Chondrocyte (in vitro differentiated cells): ENCODE results near the gene SPOPL. TPM values are rescaled to one million over a fixed set of nuclear protein-coding genes. Genes with fewer than 3 reads are reported as not detected.
"Not testable (repeated sequence)": the region's sequence is repeated elsewhere in the genome, so short reads cannot be mapped to it uniquely, and the experiment has no call there.

Experiments
- DNase-seq: peaks from one replicate; pipeline ENCODE4 v3.0.0; 2021; ENCODE audit warnings: mixed read lengths, low spot score
- H3K27ac Mint-ChIP-seq: one replicate; pipeline ENCODE4 v1.8.0; 2021; ENCODE audit warnings: mild to moderate bottlenecking, moderate library complexity, mixed read lengths; ENCODE audit not compliant: unreplicated experiment
- H3K27me3 Mint-ChIP-seq: 2 replicates; pipeline ENCODE4 v1.8.0; 2021; ENCODE audit warnings: low read depth, mixed read lengths
- H3K36me3 Mint-ChIP-seq: 2 replicates; pipeline ENCODE4 v1.8.0; 2021; ENCODE audit warnings: low read depth, mixed read lengths
- H3K4me1 Mint-ChIP-seq: 2 replicates; pipeline ENCODE4 v1.8.0; 2021; ENCODE audit warnings: low read depth, mild to moderate bottlenecking, mixed read lengths
- H3K4me3 Mint-ChIP-seq: one replicate; pipeline ENCODE4 v1.8.0; 2021; ENCODE audit warnings: mild to moderate bottlenecking, moderate library complexity, mixed read lengths; ENCODE audit not compliant: unreplicated experiment
- H3K9me3 Mint-ChIP-seq: 2 replicates; pipeline ENCODE4 v1.8.0; 2021; ENCODE audit warnings: low read depth, mixed read lengths
- total RNA-seq: library from RNA; stranded (reverse); gene quantifications from 3 replicates; pipeline ENCODE4 v1.2.1, GENCODE V29; 2021
- TF ChIP-seq, protein P1 (sequence below): fragments of 200-600 bp; sonication (generic); IDR thresholded peaks from 2 replicates; pipeline ENCODE4 v1.5.0; 2021; ENCODE audit warnings: antibody characterized with exemption, mild to moderate bottlenecking, moderate library complexity

The SPOPL gene
- total RNA-seq, 1 donor from 2014 or later: 16.2 TPM

DNA sequence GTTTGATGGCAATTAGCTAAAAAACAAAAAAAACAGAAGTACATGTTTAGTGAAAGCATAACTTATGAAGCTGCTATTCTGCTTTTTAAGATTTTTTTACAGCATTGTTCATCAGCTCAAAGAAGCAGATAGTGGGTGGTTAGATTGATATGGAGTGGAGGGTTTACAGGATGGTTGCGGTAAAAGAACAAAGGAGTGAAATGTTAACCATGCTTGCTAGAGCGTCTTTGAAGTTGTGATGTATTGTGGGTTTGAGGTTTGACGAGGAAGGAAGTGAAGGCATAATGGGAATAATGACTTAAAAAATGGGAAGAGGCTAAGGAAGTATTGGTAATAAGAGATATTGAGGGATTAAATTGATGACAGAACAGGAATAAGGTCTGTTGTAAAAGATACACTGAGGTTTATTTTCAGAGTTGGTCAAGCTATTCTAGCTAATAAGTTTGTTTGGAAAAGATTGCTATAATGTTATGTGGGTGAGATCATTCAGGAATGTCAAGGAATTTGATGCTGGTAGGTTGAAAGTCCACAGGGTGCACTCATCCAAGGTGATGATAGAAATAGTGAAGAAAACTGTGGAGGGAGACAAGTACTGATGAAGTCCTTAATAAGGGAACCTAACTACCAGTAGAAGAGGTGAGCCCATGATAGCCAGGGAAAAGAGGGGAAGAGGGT is 14.6 kb downstream of the SPOPL start:
- peak overlapping the region; percentile 75 for H3K27ac Mint-ChIP-seq

DNA sequence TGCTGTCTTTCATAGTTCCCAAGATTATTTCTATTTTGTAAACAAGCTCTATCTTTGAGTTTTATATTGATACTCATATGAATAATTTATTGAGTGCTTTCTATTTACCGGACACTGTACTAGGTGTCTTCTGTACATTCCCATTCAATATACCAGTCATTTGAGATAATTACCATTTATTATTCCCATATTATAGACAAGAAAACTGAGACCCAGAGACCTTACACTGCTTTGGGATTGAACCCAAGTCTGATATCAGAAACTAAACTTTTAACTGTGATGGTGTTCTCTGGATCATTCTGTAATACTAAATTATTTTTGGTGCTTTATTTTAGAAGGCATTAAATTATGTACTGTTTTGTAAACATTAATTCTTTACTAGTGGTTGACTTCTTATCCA is 17.3 kb downstream of the SPOPL start:
- TF ChIP-seq, protein P1, sequence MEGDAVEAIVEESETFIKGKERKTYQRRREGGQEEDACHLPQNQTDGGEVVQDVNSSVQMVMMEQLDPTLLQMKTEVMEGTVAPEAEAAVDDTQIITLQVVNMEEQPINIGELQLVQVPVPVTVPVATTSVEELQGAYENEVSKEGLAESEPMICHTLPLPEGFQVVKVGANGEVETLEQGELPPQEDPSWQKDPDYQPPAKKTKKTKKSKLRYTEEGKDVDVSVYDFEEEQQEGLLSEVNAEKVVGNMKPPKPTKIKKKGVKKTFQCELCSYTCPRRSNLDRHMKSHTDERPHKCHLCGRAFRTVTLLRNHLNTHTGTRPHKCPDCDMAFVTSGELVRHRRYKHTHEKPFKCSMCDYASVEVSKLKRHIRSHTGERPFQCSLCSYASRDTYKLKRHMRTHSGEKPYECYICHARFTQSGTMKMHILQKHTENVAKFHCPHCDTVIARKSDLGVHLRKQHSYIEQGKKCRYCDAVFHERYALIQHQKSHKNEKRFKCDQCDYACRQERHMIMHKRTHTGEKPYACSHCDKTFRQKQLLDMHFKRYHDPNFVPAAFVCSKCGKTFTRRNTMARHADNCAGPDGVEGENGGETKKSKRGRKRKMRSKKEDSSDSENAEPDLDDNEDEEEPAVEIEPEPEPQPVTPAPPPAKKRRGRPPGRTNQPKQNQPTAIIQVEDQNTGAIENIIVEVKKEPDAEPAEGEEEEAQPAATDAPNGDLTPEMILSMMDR: no peak
- H3K27ac Mint-ChIP-seq: no peak overlapping the region
- H3K36me3 Mint-ChIP-seq: peaks cover 1% of the 10 kb centered on the region
- H3K9me3 Mint-ChIP-seq: peaks cover under 1% of the 10 kb centered on the region
- no peaks in the 10 kb centered on the region for H3K27me3 Mint-ChIP-seq
- H3K4me3 Mint-ChIP-seq: no peak overlapping the region
- peaks cover 22% of the 10 kb centered on the region for H3K4me1 Mint-ChIP-seq
- DNase-seq: no peak

More for the DNA sequence above, 14.6 kb downstream of the SPOPL start:
- Mint-ChIP-seq H3K36me3 (no peaks in the 10 kb centered on the region), H3K9me3 (peaks cover 3% of the 10 kb centered on the region), H3K27me3 (no peaks in the 10 kb centered on the region), H3K4me3 (no peak overlapping the region), H3K4me1 (peaks cover 21% of the 10 kb centered on the region)
- DNase-seq: no peak
- TF ChIP-seq, protein P1: no peak

DNA sequence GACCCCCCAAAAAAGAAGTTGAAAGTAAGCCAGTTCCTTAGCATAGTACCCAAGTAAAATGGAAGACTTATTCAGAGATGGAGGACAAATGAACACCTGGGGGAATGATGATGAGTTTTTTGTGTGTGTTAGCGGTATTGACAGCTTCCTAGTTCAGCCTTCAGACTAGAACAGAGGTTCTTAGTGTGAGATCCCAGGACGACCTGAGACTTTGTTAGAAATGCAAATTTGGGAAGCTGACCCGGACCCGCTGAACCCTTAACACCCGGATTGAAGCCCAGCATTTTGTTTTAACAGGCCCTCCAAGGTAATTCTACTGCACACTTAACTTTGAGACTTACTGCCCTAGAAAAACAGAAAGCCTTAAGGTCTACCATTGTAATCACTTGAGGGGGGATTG is 20.3 kb downstream of the SPOPL start:
- peaks cover 7% of the 10 kb centered on the region for H3K4me1 Mint-ChIP-seq
- H3K27ac Mint-ChIP-seq: no peak overlapping the region
- TF ChIP-seq, protein P1: no peak
- no peaks in the 10 kb centered on the region for H3K27me3 Mint-ChIP-seq
- no peak overlapping the region for H3K4me3 Mint-ChIP-seq
- H3K36me3 Mint-ChIP-seq: peaks cover 10% of the 10 kb centered on the region
- no peak for DNase-seq
- H3K9me3 Mint-ChIP-seq: peaks cover 12% of the 10 kb centered on the region

DNA sequence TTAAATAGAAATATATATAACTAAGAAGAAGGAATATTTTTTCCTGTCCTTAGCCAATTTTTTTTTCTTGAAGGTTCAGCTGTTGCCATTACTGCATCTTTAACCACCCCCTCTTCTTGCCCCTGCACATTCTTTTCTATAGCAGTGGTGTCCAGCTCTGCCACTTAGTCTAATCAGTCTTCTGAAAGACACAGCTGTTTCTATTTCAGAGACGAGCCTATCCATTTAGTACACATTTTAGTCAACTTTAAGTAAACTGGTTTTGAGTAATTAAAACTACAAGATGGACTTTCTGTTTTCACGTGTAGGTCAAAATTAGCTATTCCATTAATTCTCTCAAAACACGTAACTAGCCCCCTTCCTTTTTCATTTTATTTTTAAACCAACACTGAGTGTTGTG is 21.0 kb downstream of the SPOPL start:
- DNase-seq: no peak
- H3K27me3 Mint-ChIP-seq: no peaks in the 10 kb centered on the region
- peaks cover 10% of the 10 kb centered on the region for H3K36me3 Mint-ChIP-seq
- TF ChIP-seq, protein P1: no peak
- peaks cover 5% of the 10 kb centered on the region for H3K4me1 Mint-ChIP-seq
- no peak overlapping the region for H3K27ac Mint-ChIP-seq
- peaks cover 12% of the 10 kb centered on the region for H3K9me3 Mint-ChIP-seq
- H3K4me3 Mint-ChIP-seq: no peak overlapping the region

DNA sequence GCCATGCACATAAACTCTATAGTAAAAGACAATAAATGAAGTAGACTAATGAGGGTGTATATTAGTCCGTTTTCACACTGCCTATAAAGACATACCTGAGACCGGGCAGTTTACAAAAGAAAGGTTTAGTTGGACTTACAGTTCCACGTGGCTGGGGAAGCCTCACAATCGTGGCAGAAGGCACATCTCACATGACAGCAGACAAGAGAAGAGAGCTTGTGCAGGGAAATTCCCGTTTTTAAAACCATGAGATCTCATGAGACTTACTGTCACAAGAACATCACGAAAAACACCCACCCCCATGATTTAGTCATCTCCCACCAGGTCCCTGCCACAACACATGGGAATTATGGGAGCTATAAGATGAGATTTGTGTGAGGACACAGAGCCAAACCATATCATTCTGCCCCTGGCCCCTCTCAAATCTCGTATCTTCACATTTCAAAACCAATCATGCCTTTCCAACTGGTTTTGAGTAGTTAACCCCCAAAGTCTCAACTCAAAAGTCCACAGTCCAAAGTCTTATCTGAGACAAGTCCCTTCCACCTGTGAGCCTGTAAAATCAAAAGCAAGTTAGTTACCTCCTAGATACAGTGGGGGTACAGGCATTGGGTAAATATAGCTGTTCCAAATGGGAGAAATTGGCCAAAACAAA is 21.6 kb downstream of the SPOPL start:
- peaks cover 12% of the 10 kb centered on the region for H3K9me3 Mint-ChIP-seq
- not testable (repeated sequence) for H3K27me3 Mint-ChIP-seq, H3K4me3 Mint-ChIP-seq, H3K4me1 Mint-ChIP-seq, H3K36me3 Mint-ChIP-seq, DNase-seq, H3K27ac Mint-ChIP-seq

DNA sequence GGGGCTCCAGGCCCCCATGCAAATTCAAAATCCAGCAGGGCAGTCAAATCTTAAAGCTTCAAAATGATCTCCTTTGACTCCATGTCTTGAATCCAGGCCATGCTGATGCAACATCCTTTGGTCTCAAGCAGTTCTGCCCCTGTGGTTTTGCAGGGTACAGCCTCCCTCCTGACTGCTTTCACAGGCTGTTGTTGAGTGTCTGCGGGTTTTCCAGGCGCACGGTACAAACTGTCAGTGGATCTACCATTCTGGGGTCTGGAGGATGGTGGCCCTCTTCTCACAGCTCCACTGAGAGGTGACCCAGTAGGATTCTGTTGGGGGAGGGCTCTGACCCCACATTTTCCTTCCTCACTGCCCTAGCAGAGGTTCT is 22.1 kb downstream of the SPOPL start:
- peaks cover 12% of the 10 kb centered on the region for H3K9me3 Mint-ChIP-seq
- H3K27ac Mint-ChIP-seq, H3K4me1 Mint-ChIP-seq, DNase-seq, H3K36me3 Mint-ChIP-seq, H3K4me3 Mint-ChIP-seq, H3K27me3 Mint-ChIP-seq: not testable (repeated sequence)

DNA sequence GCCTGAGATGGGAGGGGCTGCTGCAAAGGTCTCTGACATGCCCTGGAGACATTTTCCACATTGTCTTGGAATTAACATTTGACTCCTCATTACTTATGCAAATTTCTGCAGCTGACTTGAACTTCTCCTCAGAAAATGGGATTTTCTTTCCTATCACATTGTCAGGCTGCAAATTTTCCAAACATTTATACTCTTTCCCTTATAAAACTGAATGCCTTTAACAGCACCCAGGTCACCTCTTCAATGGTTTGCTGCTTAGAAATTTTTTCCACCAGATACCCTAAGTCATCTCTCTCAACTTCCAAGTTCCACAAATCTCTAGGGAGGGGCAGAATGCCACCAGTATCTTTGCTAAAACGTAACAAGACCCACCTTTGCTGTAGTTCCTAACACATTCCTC is 22.8 kb downstream of the SPOPL start:
- DNase-seq, H3K27ac Mint-ChIP-seq, H3K36me3 Mint-ChIP-seq, H3K4me3 Mint-ChIP-seq, H3K4me1 Mint-ChIP-seq, H3K27me3 Mint-ChIP-seq: not testable (repeated sequence)
- H3K9me3 Mint-ChIP-seq: peaks cover 12% of the 10 kb centered on the region
